ENCODE results near the gene NDRG3.
"Not testable (repeated sequence)": the region's sequence is repeated elsewhere in the genome, so short reads cannot be mapped to it uniquely, and the experiment has no call there.

The NDRG3 gene

GRCh38 chr20:36645353-36645752 is 100.5 kb downstream of the NDRG3 start:
- DNase-seq = no peak

- DNase-seq = no peak
Observed at GRCh38 chr20:36644706-36645095, 101.2 kb downstream of the NDRG3 start.

GRCh38 chr20:36644032-36644705 is 101.7 kb downstream of the NDRG3 start:
- DNase-seq = no peak

- DNase-seq = no peak
Observed at GRCh38 chr20:36642136-36642535, 103.8 kb downstream of the NDRG3 start.

GRCh38 chr20:36641506-36641843 is 104.4 kb downstream of the NDRG3 start:
- DNase-seq = no peak

- DNase-seq = not testable (repeated sequence)
Observed at GRCh38 chr20:36638876-36639400, 107.0 kb downstream of the NDRG3 start.

GRCh38 chr20:36634342-36634741 is 111.5 kb downstream of the NDRG3 start:
- DNase-seq = no peak

- DNase-seq = no peak
Observed at GRCh38 chr20:36633285-36633772, 112.6 kb downstream of the NDRG3 start.

- DNase-seq = no peak
Observed at GRCh38 chr20:36632487-36633284, 113.2 kb downstream of the NDRG3 start.

GRCh38 chr20:36632147-36632486 is 113.8 kb downstream of the NDRG3 start:
- DNase-seq = no peak

GRCh38 chr20:36631646-36632045 is 114.2 kb downstream of the NDRG3 start:
- no peak for DNase-seq

- no peak for DNase-seq
Observed at GRCh38 chr20:36629719-36630681, 115.9 kb downstream of the NDRG3 start.

- DNase-seq = no peak
Observed at GRCh38 chr20:36628076-36628475, 117.8 kb downstream of the NDRG3 start.

- DNase-seq = no peak
Observed at GRCh38 chr20:36624944-36625324, 121.0 kb downstream of the NDRG3 start.

GRCh38 chr20:36624068-36624943 is 121.6 kb downstream of the NDRG3 start:
- DNase-seq = peak in 11 of 58 donors; percentile 2 to 40 (median 17)

GRCh38 chr20:36623444-36623843 is 122.4 kb downstream of the NDRG3 start:
- DNase-seq = no peak

GRCh38 chr20:36620917-36621316 is 125.0 kb downstream of the NDRG3 start:
- DNase-seq = no peak

GRCh38 chr20:36614781-36615557 is 130.9 kb downstream of the NDRG3 start:
- no peak for DNase-seq

GRCh38 chr20:36613974-36614373 is 131.9 kb downstream of the NDRG3 start:
- DNase-seq = no peak

- no peak for DNase-seq
Observed at GRCh38 chr20:36611625-36612024, 134.3 kb downstream of the NDRG3 start.

Data from anterior cingulate cortex (tissue), 58 donors.